Glutamatergic neuron (in vitro differentiated cells): ENCODE results near the gene GPR4. TPM values are rescaled to one million over a fixed set of nuclear protein-coding genes. Genes with fewer than 3 reads are reported as not detected.
"Not testable (repeated sequence)": the region's sequence is repeated elsewhere in the genome, so short reads cannot be mapped to it uniquely, and the experiment has no call there.

Experiments used
- DNase-seq: peaks from one replicate; pipeline ENCODE4 v3.0.0; 2022
- H3K27ac Mint-ChIP-seq: one replicate; pipeline ENCODE4 v1.8.0; 2020; ENCODE audit warnings: mild to moderate bottlenecking, mixed read lengths, inconsistent platforms; ENCODE audit not compliant: unreplicated experiment
- H3K27me3 Mint-ChIP-seq: one replicate; pipeline ENCODE4 v1.8.0; 2020; ENCODE audit warnings: mild to moderate bottlenecking, moderate library complexity, mixed read lengths, inconsistent platforms; ENCODE audit not compliant: unreplicated experiment
- H3K36me3 Mint-ChIP-seq: one replicate; pipeline ENCODE4 v1.8.0; 2020; ENCODE audit warnings: mild to moderate bottlenecking, mixed read lengths, inconsistent platforms; ENCODE audit not compliant: unreplicated experiment
- H3K4me1 Mint-ChIP-seq: one replicate; pipeline ENCODE4 v1.8.0; 2020; ENCODE audit warnings: mild to moderate bottlenecking, low read depth, mixed read lengths, inconsistent platforms; ENCODE audit not compliant: unreplicated experiment
- H3K4me3 Mint-ChIP-seq: one replicate; pipeline ENCODE4 v1.8.0; 2020; ENCODE audit warnings: mild to moderate bottlenecking, mixed read lengths, inconsistent platforms; ENCODE audit not compliant: unreplicated experiment
- H3K9me3 Mint-ChIP-seq: one replicate; pipeline ENCODE4 v1.8.0; 2020; ENCODE audit warnings: mild to moderate bottlenecking, moderate library complexity, mixed read lengths, inconsistent platforms; ENCODE audit not compliant: unreplicated experiment
- total RNA-seq: library from RNA; stranded (reverse); fragmentation: NEBNext Ultra II Directional; extraction: Animal tissue kit (Norgen Biotek cat#: 25700); gene quantifications from one replicate; pipeline ENCODE4 v1.2.1, GENCODE V29; 2021; ENCODE audit not compliant: unreplicated experiment
- TF ChIP-seq, protein P1 (sequence below): fragments of 200-600 bp; sonication (generic); IDR thresholded peaks from one replicate; pipeline ENCODE4 v1.5.0; 2021; ENCODE audit not compliant: partially characterized antibody, unreplicated experiment

The GPR4 gene
- total RNA-seq, 1 donor from 2014 or later, result not detected

GRCh38 chr19:45636275-45636674 lies 34.3 kb upstream of the GPR4 start:
- Mint-ChIP-seq H3K27ac (no peak overlapping the region), H3K4me3 (no peak overlapping the region), H3K27me3 (peaks cover 3% of the 10 kb centered on the region), H3K36me3 (peaks cover 6% of the 10 kb centered on the region), H3K9me3 (peaks cover 5% of the 10 kb centered on the region), H3K4me1 (peaks cover 12% of the 10 kb centered on the region)
- DNase-seq, result no peak
- TF ChIP-seq, protein P1, sequence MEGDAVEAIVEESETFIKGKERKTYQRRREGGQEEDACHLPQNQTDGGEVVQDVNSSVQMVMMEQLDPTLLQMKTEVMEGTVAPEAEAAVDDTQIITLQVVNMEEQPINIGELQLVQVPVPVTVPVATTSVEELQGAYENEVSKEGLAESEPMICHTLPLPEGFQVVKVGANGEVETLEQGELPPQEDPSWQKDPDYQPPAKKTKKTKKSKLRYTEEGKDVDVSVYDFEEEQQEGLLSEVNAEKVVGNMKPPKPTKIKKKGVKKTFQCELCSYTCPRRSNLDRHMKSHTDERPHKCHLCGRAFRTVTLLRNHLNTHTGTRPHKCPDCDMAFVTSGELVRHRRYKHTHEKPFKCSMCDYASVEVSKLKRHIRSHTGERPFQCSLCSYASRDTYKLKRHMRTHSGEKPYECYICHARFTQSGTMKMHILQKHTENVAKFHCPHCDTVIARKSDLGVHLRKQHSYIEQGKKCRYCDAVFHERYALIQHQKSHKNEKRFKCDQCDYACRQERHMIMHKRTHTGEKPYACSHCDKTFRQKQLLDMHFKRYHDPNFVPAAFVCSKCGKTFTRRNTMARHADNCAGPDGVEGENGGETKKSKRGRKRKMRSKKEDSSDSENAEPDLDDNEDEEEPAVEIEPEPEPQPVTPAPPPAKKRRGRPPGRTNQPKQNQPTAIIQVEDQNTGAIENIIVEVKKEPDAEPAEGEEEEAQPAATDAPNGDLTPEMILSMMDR, result no peak

DNA sequence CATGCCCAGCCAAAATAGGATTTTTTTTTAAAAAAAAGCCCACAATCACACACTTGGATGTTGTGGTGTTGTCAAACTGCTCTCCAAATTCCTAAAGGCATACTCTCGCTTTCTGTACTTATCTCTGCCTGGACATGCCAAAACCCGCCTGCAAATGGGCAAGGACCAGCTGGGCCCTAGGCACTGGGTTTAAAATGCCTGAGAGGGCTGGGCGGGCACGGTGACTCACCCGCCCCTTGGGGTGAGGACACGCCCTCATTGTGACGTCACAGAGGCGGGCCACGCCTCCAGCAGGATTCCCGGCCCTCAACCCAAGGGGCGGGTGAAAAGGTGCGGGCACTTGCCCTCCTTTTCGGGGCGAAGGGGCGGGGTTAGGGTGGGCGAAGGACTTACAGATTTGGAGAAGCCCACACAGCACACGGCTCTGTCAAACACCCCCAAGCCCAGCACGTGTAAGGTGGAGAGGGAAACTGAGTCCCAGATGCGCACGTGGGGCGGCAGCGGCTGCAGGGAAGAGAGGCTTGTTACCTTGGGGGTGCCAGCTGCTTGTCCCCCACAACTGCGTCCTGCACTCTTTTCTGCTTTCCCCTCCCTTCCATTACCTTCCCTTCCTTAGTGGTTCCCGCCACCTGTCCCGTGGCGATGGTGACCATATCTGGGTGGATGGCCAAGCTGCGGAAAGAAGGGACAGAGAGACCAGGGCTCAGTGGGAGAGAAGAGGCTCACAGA lies 30.6 kb upstream of the GPR4 start:
- TF ChIP-seq, protein P1, result no peak
- Mint-ChIP-seq H3K4me3 (peak overlapping the region; percentile 55), H3K4me1 (peaks cover 4% of the 10 kb centered on the region), H3K36me3 (no peaks in the 10 kb centered on the region), H3K9me3 (no peaks in the 10 kb centered on the region), H3K27ac (no peak overlapping the region), H3K27me3 (no peaks in the 10 kb centered on the region)
- peak; percentile 86 for DNase-seq

- H3K36me3 Mint-ChIP-seq, result no peaks in the 10 kb centered on the region
- no peak for DNase-seq
Measured at GRCh38 chr19:45630463-45630862, 28.5 kb upstream of the GPR4 start.

DNA sequence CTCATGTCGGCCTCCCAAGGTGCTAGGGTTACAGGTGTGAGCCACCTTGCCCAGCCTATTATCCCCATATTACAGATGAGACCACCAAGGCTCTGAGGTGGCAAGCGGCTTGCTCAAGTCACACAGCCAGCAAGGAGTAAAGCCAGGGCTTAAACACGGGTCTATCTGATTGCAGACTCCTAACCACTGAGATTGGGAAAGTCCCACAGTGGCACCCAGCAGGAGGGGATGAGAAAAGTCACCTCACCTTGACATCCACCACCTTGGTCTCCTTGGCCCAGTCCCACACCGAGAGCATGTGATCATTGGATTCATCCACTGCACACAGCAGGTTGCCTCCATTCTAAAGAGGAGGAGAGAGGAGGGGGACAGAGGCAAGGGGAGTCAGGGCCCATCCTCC lies 27.7 kb upstream of the GPR4 start:
- H3K4me3 Mint-ChIP-seq, result no peak overlapping the region
- H3K27ac Mint-ChIP-seq, result no peak overlapping the region
- TF ChIP-seq, protein P1, result no peak
- peaks cover 3% of the 10 kb centered on the region for H3K9me3 Mint-ChIP-seq
- no peak for DNase-seq
- H3K36me3 Mint-ChIP-seq, result no peaks in the 10 kb centered on the region
- no peaks in the 10 kb centered on the region for H3K27me3 Mint-ChIP-seq
- peaks cover 4% of the 10 kb centered on the region for H3K4me1 Mint-ChIP-seq

More at GRCh38 chr19:45630463-45630862, 28.5 kb upstream of the GPR4 start:
- Mint-ChIP-seq H3K4me1 (peaks cover 4% of the 10 kb centered on the region), H3K4me3 (no peak overlapping the region), H3K9me3 (peaks cover 2% of the 10 kb centered on the region), H3K27ac (no peak overlapping the region), H3K27me3 (no peaks in the 10 kb centered on the region)
- TF ChIP-seq, protein P1, result no peak

- not testable (repeated sequence) for H3K4me3 Mint-ChIP-seq, H3K36me3 Mint-ChIP-seq, H3K27me3 Mint-ChIP-seq, H3K27ac Mint-ChIP-seq, DNase-seq, H3K4me1 Mint-ChIP-seq, H3K9me3 Mint-ChIP-seq
Measured at GRCh38 chr19:45628219-45628618, 26.2 kb upstream of the GPR4 start.
